ENCODE data around the gene PFN4.
"Not testable (repeated sequence)": the region's sequence is repeated elsewhere in the genome, so short reads cannot be mapped to it uniquely, and the experiment has no call there.

PFN4 gene

GRCh38 chr2:24110660-24111303 lies 12.4 kb downstream of the PFN4 start:
- DNase-seq = no peak

GRCh38 chr2:24109431-24109830 lies 13.7 kb downstream of the PFN4 start:
- not testable (repeated sequence) for DNase-seq

GRCh38 chr2:24107336-24107735 lies 15.8 kb downstream of the PFN4 start:
- DNase-seq = no peak

- no peak for DNase-seq
Observed at GRCh38 chr2:24106786-24107185, 16.3 kb downstream of the PFN4 start.

GRCh38 chr2:24105816-24106215 lies 17.3 kb downstream of the PFN4 start:
- no peak for DNase-seq

- no peak for DNase-seq
Observed at GRCh38 chr2:24104906-24105305, 18.2 kb downstream of the PFN4 start.

GRCh38 chr2:24104110-24104650 lies 19.0 kb downstream of the PFN4 start:
- no peak for DNase-seq

GRCh38 chr2:24102677-24103076 lies 20.5 kb downstream of the PFN4 start:
- no peak for DNase-seq

- DNase-seq = no peak
Observed at GRCh38 chr2:24101992-24102391, 21.1 kb downstream of the PFN4 start.

- DNase-seq = not testable (repeated sequence)
Observed at GRCh38 chr2:24100732-24101131, 22.4 kb downstream of the PFN4 start.

GRCh38 chr2:24095171-24095677 lies 27.9 kb downstream of the PFN4 start:
- not testable (repeated sequence) for DNase-seq

GRCh38 chr2:24093270-24093669 lies 29.9 kb downstream of the PFN4 start:
- DNase-seq = not testable (repeated sequence)

- no peak for DNase-seq
Observed at GRCh38 chr2:24088821-24089359, 34.2 kb downstream of the PFN4 start.

GRCh38 chr2:24087032-24087431 lies 36.1 kb downstream of the PFN4 start:
- no peak for DNase-seq

- no peak for DNase-seq
Observed at GRCh38 chr2:24086241-24086640, 36.9 kb downstream of the PFN4 start.

GRCh38 chr2:24085200-24085489 lies 38.0 kb downstream of the PFN4 start:
- DNase-seq = no peak

GRCh38 chr2:24084386-24085199 lies 38.5 kb downstream of the PFN4 start, which contains the start of gene TP53I3:
TP53I3 (minus strand) TSS chr2:24084834; CDS start chr2:24084326, 508 bp downstream.
- peak; percentile 89 for DNase-seq

GRCh38 chr2:24083567-24084385 lies 39.4 kb downstream of the PFN4 start:
- DNase-seq = peak; percentile 63

- no peak for DNase-seq
Observed at GRCh38 chr2:24082787-24083566, 40.2 kb downstream of the PFN4 start.

- DNase-seq = no peak
Observed at GRCh38 chr2:24080701-24081100, 42.4 kb downstream of the PFN4 start.

GRCh38 chr2:24077879-24078278 lies 45.3 kb downstream of the PFN4 start:
- DNase-seq = no peak

GRCh38 chr2:24077535-24077877 lies 45.6 kb downstream of the PFN4 start:
- DNase-seq = no peak
